ENCODE measurements around the gene CAMTA1. TPM values are rescaled to one million over a fixed set of nuclear protein-coding genes. Genes with fewer than 3 reads are reported as not detected.

CAMTA1 gene
- total and polyA plus RNA-seq, 2 experiments from 2014 or later, result 89.0 to 145 TPM

DNA sequence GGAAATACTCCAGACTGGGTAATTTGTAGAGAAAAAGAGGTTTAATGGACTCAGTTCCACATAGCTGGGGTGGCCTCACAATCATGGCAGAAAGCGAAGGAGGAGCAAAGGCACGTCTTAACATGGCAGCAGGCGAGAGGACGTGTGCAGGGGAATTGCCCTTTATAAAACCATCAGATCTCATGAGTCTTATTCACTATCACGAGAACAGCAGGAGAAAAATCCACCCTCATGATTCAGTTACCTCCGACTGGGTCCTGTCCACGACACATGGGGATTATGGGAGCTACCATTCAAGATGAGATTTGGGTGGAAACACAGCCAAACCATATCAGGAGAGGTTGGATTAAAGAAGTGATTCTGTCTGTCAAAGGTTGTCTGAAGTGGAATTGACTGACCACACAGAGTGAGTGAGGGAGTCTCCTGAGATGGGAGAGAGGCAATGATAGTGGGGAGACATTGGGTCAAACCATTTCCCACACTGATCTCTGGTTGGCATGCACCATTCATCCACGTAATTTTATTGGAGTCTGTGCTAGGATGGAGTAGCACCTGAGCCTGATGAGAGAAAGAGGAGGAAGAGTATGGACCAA lies 927.6 kb downstream of the CAMTA1 start:
- H3K4me3 ChIP-seq, result no peak overlapping the region
- no peaks in the 10 kb centered on the region for H3K9me2 ChIP-seq (replicated peaks; ENCODE audit: insufficient read depth)
- no peaks in the 10 kb centered on the region for H3K36me3 ChIP-seq (replicated peaks; ENCODE audit: insufficient read depth, low read depth)
- H3K27me3 ChIP-seq, result peaks cover 4% of the 10 kb centered on the region
- no peaks in the 10 kb centered on the region for H3K79me2 ChIP-seq
- 79% methylated on average over 8 of the region's 8 CpGs for WGBS (ENCODE audit: low lambda C conversion rate, missing lambda C conversion rate)
- H3K9me3 ChIP-seq (ENCODE audit: low read depth), result no peaks in the 10 kb centered on the region
- H3K27ac ChIP-seq, result no peak overlapping the region
- H2AFZ ChIP-seq, result no peak overlapping the region
- TF ChIP-seq EZH2 (IDR thresholded peaks at IDR 0.05; ENCODE audit: borderline replicate concordance), result no peak
- no peak for TF ChIP-seq EZH2phosphoT487 (IDR thresholded peaks at IDR 0.05; ENCODE audit: low read depth, severe bottlenecking, unreplicated experiment)
- TF ChIP-seq, protein P1, sequence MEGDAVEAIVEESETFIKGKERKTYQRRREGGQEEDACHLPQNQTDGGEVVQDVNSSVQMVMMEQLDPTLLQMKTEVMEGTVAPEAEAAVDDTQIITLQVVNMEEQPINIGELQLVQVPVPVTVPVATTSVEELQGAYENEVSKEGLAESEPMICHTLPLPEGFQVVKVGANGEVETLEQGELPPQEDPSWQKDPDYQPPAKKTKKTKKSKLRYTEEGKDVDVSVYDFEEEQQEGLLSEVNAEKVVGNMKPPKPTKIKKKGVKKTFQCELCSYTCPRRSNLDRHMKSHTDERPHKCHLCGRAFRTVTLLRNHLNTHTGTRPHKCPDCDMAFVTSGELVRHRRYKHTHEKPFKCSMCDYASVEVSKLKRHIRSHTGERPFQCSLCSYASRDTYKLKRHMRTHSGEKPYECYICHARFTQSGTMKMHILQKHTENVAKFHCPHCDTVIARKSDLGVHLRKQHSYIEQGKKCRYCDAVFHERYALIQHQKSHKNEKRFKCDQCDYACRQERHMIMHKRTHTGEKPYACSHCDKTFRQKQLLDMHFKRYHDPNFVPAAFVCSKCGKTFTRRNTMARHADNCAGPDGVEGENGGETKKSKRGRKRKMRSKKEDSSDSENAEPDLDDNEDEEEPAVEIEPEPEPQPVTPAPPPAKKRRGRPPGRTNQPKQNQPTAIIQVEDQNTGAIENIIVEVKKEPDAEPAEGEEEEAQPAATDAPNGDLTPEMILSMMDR (IDR thresholded peaks at IDR 0.05; ENCODE audit: poor library complexity), result no peak
- no peaks in the 10 kb centered on the region for H3K4me1 ChIP-seq (ENCODE audit: insufficient read depth)
- DNase-seq (ENCODE audit: low spot score), result no peak
- no peak overlapping the region for H3K4me2 ChIP-seq
- H4K20me1 ChIP-seq (ENCODE audit: insufficient read depth, poor library complexity, severe bottlenecking), result no peaks in the 10 kb centered on the region

- 74% methylated on average over 4 of the region's 4 CpGs for WGBS (ENCODE audit: low lambda C conversion rate, missing lambda C conversion rate)
- no peak for DNase-seq (ENCODE audit: low spot score)
- TF ChIP-seq, protein P1 (IDR thresholded peaks at IDR 0.05; ENCODE audit: poor library complexity), result no peak
- TF ChIP-seq EZH2 (IDR thresholded peaks at IDR 0.05; ENCODE audit: borderline replicate concordance) (no peak), EZH2phosphoT487 (IDR thresholded peaks at IDR 0.05; ENCODE audit: low read depth, severe bottlenecking, unreplicated experiment) (no peak)
Observed at GRCh38 chr1:7716506-7716905, 931.3 kb downstream of the CAMTA1 start.

GRCh38 chr1:7717748-7718368 lies 932.6 kb downstream of the CAMTA1 start:
- Histone ChIP-seq H3K36me3 (replicated peaks; ENCODE audit: insufficient read depth, low read depth) (no peaks in the 10 kb centered on the region), H3K4me2 (no peak overlapping the region), H3K27ac (no peak overlapping the region), H4K20me1 (ENCODE audit: insufficient read depth, poor library complexity, severe bottlenecking) (no peaks in the 10 kb centered on the region), H3K4me3 (no peak overlapping the region), H3K27me3 (peaks cover 6% of the 10 kb centered on the region), H3K4me1 (ENCODE audit: insufficient read depth) (no peaks in the 10 kb centered on the region), H3K9me3 (ENCODE audit: low read depth) (no peaks in the 10 kb centered on the region), H3K79me2 (no peaks in the 10 kb centered on the region), H2AFZ (no peak overlapping the region), H3K9me2 (replicated peaks; ENCODE audit: insufficient read depth) (no peaks in the 10 kb centered on the region)
- DNase-seq (ENCODE audit: low spot score), result no peak
- 75% methylated on average over 22 of the region's 22 CpGs for WGBS (ENCODE audit: low lambda C conversion rate, missing lambda C conversion rate)
- TF ChIP-seq EZH2phosphoT487 (IDR thresholded peaks at IDR 0.05; ENCODE audit: low read depth, severe bottlenecking, unreplicated experiment), result no peak
- no peak for TF ChIP-seq EZH2 (IDR thresholded peaks at IDR 0.05; ENCODE audit: borderline replicate concordance)
- TF ChIP-seq, protein P1 (IDR thresholded peaks at IDR 0.05; ENCODE audit: poor library complexity), result no peak

More at GRCh38 chr1:7716506-7716905, 931.3 kb downstream of the CAMTA1 start:
- Histone ChIP-seq H3K4me2 (no peak overlapping the region), H3K27ac (no peak overlapping the region), H3K4me1 (ENCODE audit: insufficient read depth) (no peaks in the 10 kb centered on the region), H3K4me3 (no peak overlapping the region), H3K36me3 (replicated peaks; ENCODE audit: insufficient read depth, low read depth) (no peaks in the 10 kb centered on the region), H4K20me1 (ENCODE audit: insufficient read depth, poor library complexity, severe bottlenecking) (no peaks in the 10 kb centered on the region), H3K27me3 (peaks cover 6% of the 10 kb centered on the region), H3K9me2 (replicated peaks; ENCODE audit: insufficient read depth) (no peaks in the 10 kb centered on the region), H3K79me2 (no peaks in the 10 kb centered on the region), H3K9me3 (ENCODE audit: low read depth) (no peaks in the 10 kb centered on the region), H2AFZ (no peak overlapping the region)

Measured in hepatocyte (in vitro differentiated cells).